HEK293 (cell line): ENCODE measurements around the gene PIP5K1B.

ENCODE experiments used
- CTCF ChIA-PET: fragments of 350-600 bp; formaldehyde crosslinking; extraction: SDS; loops from one replicate; lab custom pipeline; 2021; ENCODE audit warnings: antibody characterized with exemption; lab: Yijun Ruan, JAX
- POLR2A ChIA-PET: fragments of 300-600 bp; formaldehyde crosslinking; extraction: SDS; loops from one replicate; lab custom pipeline; 2020; ENCODE audit warnings: antibody characterized with exemption, inconsistent platforms; lab: Yijun Ruan, JAX
- H3K27ac ChIP-seq: fragments of 200-500 bp; sonication (Bioruptor generic); 2 replicates; pipeline ENCODE4 v1.5.1; 2014; ENCODE audit warnings: low read depth, low read length, control low read depth, inconsistent platforms; ENCODE audit errors: extremely low read depth
- H3K36me3 ChIP-seq, 2 experiments: fragments of 200-500 bp in 1 of 2; sonication (Bioruptor generic) in 1 of 2; 1 replicate in 1 of 2; 2 replicates in 1 of 2; pipeline ENCODE4 v1.5.1; 2014 to 2017; ENCODE audit warnings: inconsistent platforms in 2 of 2, low read length in 2 of 2; ENCODE audit not compliant: control insufficient read depth in 2 of 2, insufficient read depth in 1 of 2
- H3K4me1 ChIP-seq: fragments of 200-500 bp; sonication (Bioruptor generic); 2 replicates; pipeline ENCODE4 v1.5.1; 2014; ENCODE audit warnings: mild to moderate bottlenecking, low read length, inconsistent platforms; ENCODE audit not compliant: control insufficient read depth, insufficient read depth
- H3K4me3 ChIP-seq: 2 replicates; pipeline ENCODE4 v1.5.1; 2011; ENCODE audit warnings: low read depth, mild to moderate bottlenecking, control low read depth, low read length, moderate library complexity
- H3K9me3 ChIP-seq: fragments of 200-500 bp; sonication (Bioruptor generic); 2 replicates; pipeline ENCODE4 v1.5.1; 2014; ENCODE audit warnings: low read depth, low read length, inconsistent platforms; ENCODE audit not compliant: control insufficient read depth, insufficient read depth
- GLIS1 ChIP-seq: fragments of 450-650 bp; formaldehyde crosslinking; IDR thresholded peaks from 2 replicates; pipeline ENCODE4 v1.5.1; 2016; ENCODE audit warnings: missing biosample characterization, missing genetic modification characterization
- KLF10 ChIP-seq: fragments of 450-650 bp; IDR thresholded peaks from 2 replicates; pipeline ENCODE4 v1.5.1; 2018; ENCODE audit warnings: missing biosample characterization, mild to moderate bottlenecking, missing genetic modification characterization
- REPIN1 ChIP-seq: fragments of 450-650 bp; formaldehyde crosslinking; IDR thresholded peaks from 2 replicates; pipeline ENCODE4 v1.5.1; 2017; ENCODE audit warnings: missing biosample characterization, missing genetic modification characterization, low read depth
- SCRT1 ChIP-seq: fragments of 450-650 bp; formaldehyde crosslinking; IDR thresholded peaks from 2 replicates; pipeline ENCODE4 v1.5.1; 2016; ENCODE audit warnings: missing biosample characterization, missing genetic modification characterization, borderline replicate concordance
- SP7 ChIP-seq: fragments of 450-650 bp; formaldehyde crosslinking; IDR thresholded peaks from 2 replicates; pipeline ENCODE4 v1.5.1; 2016; ENCODE audit warnings: missing biosample characterization, missing genetic modification characterization
- TCF7L2 ChIP-seq: IDR thresholded peaks from 2 replicates; pipeline ENCODE4 v1.6.1; 2011; ENCODE audit warnings: low read depth, mild to moderate bottlenecking, inconsistent platforms, low read length, moderate library complexity, borderline replicate concordance
- TSHZ1 ChIP-seq: fragments of 450-650 bp; formaldehyde crosslinking; IDR thresholded peaks from 2 replicates; pipeline ENCODE4 v1.5.1; 2016; ENCODE audit warnings: missing biosample characterization, missing genetic modification characterization, borderline replicate concordance
- WT1 ChIP-seq: fragments of 450-650 bp; formaldehyde crosslinking; IDR thresholded peaks from 2 replicates; pipeline ENCODE4 v1.5.1; 2016; ENCODE audit warnings: missing biosample characterization, missing genetic modification characterization
- ZEB2 ChIP-seq: fragments of 450-650 bp; formaldehyde crosslinking; IDR thresholded peaks from 2 replicates; pipeline ENCODE4 v1.5.1; 2016; ENCODE audit warnings: missing biosample characterization, missing genetic modification characterization
- ZNF16 ChIP-seq: fragments of 450-650 bp; formaldehyde crosslinking; IDR thresholded peaks from 2 replicates; pipeline ENCODE4 v1.5.1; 2016; ENCODE audit warnings: low read depth, missing biosample characterization, missing genetic modification characterization
- ZNF169 ChIP-seq: fragments of 450-650 bp; formaldehyde crosslinking; IDR thresholded peaks from 2 replicates; pipeline ENCODE4 v1.5.1; 2016; ENCODE audit warnings: missing biosample characterization, missing genetic modification characterization
- ZNF175 ChIP-seq: fragments of 450-650 bp; formaldehyde crosslinking; IDR thresholded peaks from 2 replicates; pipeline ENCODE4 v1.5.1; 2016; ENCODE audit warnings: missing biosample characterization, missing genetic modification characterization
- ZNF248 ChIP-seq: fragments of 450-650 bp; formaldehyde crosslinking; IDR thresholded peaks from 2 replicates; pipeline ENCODE4 v1.5.1; 2017; ENCODE audit warnings: missing biosample characterization, missing genetic modification characterization
- ZNF335 ChIP-seq: fragments of 450-650 bp; formaldehyde crosslinking; conservative IDR thresholded peaks from 2 replicates; pipeline ENCODE4 v1.5.1; 2016; ENCODE audit warnings: missing biosample characterization, missing genetic modification characterization
- ZNF341 ChIP-seq: fragments of 450-650 bp; formaldehyde crosslinking; IDR thresholded peaks from 2 replicates; pipeline ENCODE4; 2016; ENCODE audit warnings: low read depth, missing biosample characterization, missing genetic modification characterization
- ZNF398 ChIP-seq: fragments of 450-650 bp; formaldehyde crosslinking; IDR thresholded peaks from 2 replicates; pipeline ENCODE4 v1.5.1; 2017; ENCODE audit warnings: missing biosample characterization, missing genetic modification characterization
- ZNF621 ChIP-seq: fragments of 450-650 bp; formaldehyde crosslinking; IDR thresholded peaks from 2 replicates; pipeline ENCODE4 v1.5.1; 2017; ENCODE audit warnings: missing biosample characterization, missing genetic modification characterization
- ZNF639 ChIP-seq: fragments of 450-650 bp; formaldehyde crosslinking; IDR thresholded peaks from 2 replicates; pipeline ENCODE4 v1.5.1; 2016; ENCODE audit warnings: missing biosample characterization, missing genetic modification characterization
- ZNF776 ChIP-seq: fragments of 450-650 bp; formaldehyde crosslinking; IDR thresholded peaks from 2 replicates; pipeline ENCODE4 v1.5.0; 2017; ENCODE audit warnings: missing biosample characterization, missing genetic modification characterization, borderline replicate concordance
- ZNF792 ChIP-seq: fragments of 450-650 bp; formaldehyde crosslinking; IDR thresholded peaks from 2 replicates; pipeline ENCODE4 v1.5.1; 2016; ENCODE audit warnings: missing biosample characterization, missing genetic modification characterization
- ZNF843 ChIP-seq: fragments of 450-650 bp; formaldehyde crosslinking; IDR thresholded peaks from 2 replicates; pipeline ENCODE4 v1.5.1; 2016; ENCODE audit warnings: missing biosample characterization, missing genetic modification characterization
- ZXDB ChIP-seq: fragments of 450-650 bp; formaldehyde crosslinking; IDR thresholded peaks from 2 replicates; pipeline ENCODE4 v1.5.1; 2016; ENCODE audit warnings: missing biosample characterization, missing genetic modification characterization

Gene PIP5K1B

GRCh38 chr9:68664036-68664435 lies 41.0 kb upstream of the PIP5K1B start:
- no peak overlapping the region for H3K4me3 ChIP-seq
- ChIA-PET POLR2A (no interaction called here), CTCF (no interaction called here)
- no peaks in the 10 kb centered on the region for H3K36me3 ChIP-seq
- no peaks in the 10 kb centered on the region for H3K9me3 ChIP-seq
- H3K27ac ChIP-seq = no peak overlapping the region
- H3K4me1 ChIP-seq = no peaks in the 10 kb centered on the region
- TF ChIP-seq SCRT1 (no peak), ZNF398 (tag by site-specific recombination) (no peak), ZNF843 (tag by site-specific recombination) (no peak), TSHZ1 (no peak)

GRCh38 chr9:68668127-68668526 lies 36.9 kb upstream of the PIP5K1B start:
- Histone ChIP-seq H3K36me3 (no peaks in the 10 kb centered on the region), H3K9me3 (no peaks in the 10 kb centered on the region), H3K4me1 (no peaks in the 10 kb centered on the region), H3K27ac (no peak overlapping the region)
- POLR2A ChIA-PET = no interaction called here
- CTCF ChIA-PET = no interaction called here
- TF ChIP-seq ZNF341 (tag by site-specific recombination) = peak; percentile 52; the same call in 1 of the 2 replicates
- TF ChIP-seq ZNF169 = no peak
- TF ChIP-seq, all 188 proteins: peak for 1
- no peak overlapping the region for H3K4me3 ChIP-seq

GRCh38 chr9:68669218-68669617 lies 35.8 kb upstream of the PIP5K1B start:
- no peaks in the 10 kb centered on the region for H3K4me1 ChIP-seq
- POLR2A ChIA-PET = no interaction called here
- TF ChIP-seq ZNF248 (tag by site-specific recombination) = no peak
- TF ChIP-seq ZNF335 (tag by site-specific recombination) = no peak
- no peak for TF ChIP-seq TCF7L2
- TF ChIP-seq REPIN1 = no peak
- TF ChIP-seq ZNF776 (tag by site-specific recombination) = no peak
- TF ChIP-seq ZXDB (tag by site-specific recombination) = no peak
- no peak for TF ChIP-seq ZNF792 (tag by site-specific recombination)
- TF ChIP-seq ZNF621 (tag by site-specific recombination) = no peak
- TF ChIP-seq ZNF16 (tag by site-specific recombination) = no peak
- no peak for TF ChIP-seq ZNF175
- TF ChIP-seq WT1 = no peak
- TF ChIP-seq ZEB2 (tag by site-specific recombination) = no peak
- TF ChIP-seq KLF10 (tag by site-specific recombination) = no peak
- TF ChIP-seq SP7 (tag by site-specific recombination) = no peak
- no peak for TF ChIP-seq ZNF639
- TF ChIP-seq GLIS1 (tag by site-specific recombination) = no peak
- TF ChIP-seq, all 188 proteins: peak for 0
- Histone ChIP-seq H3K27ac (no peak overlapping the region), H3K36me3 (no peaks in the 10 kb centered on the region), H3K9me3 (no peaks in the 10 kb centered on the region), H3K4me3 (no peak overlapping the region)
- CTCF ChIA-PET = interaction anchor here (0.7 kb wide), 1 partner anchor 56 kb away, joined by 3 read pairs; no protein-coding TSS in a partner anchor
